ENCODE data around the gene CD58.
"Not testable (repeated sequence)": the region's sequence is repeated elsewhere in the genome, so short reads cannot be mapped to it uniquely, and the experiment has no call there.

The CD58 gene

GRCh38 chr1:116591006-116591950 is 20.5 kb upstream of the CD58 start:
- H2AK5ac ChIP-seq (ENCODE audit: low read length); DNase-seq; H3K79me1 ChIP-seq (ENCODE audit: low read length); H4K8ac ChIP-seq (ENCODE audit: low read depth, low read length); H3K56ac ChIP-seq (ENCODE audit: low read length); H3K4me3 ChIP-seq (ENCODE audit: low read length); H3K79me2 ChIP-seq (ENCODE audit: control insufficient read depth, insufficient read depth, low read length); H3K4ac ChIP-seq (ENCODE audit: low read depth, low read length); H3K4me1 ChIP-seq (ENCODE audit: control insufficient read depth, low read depth, low read length); H3K4me2 ChIP-seq (ENCODE audit: low read length); H4K5ac ChIP-seq (ENCODE audit: low read length); H3K23ac ChIP-seq (ENCODE audit: low read length); H2BK15ac ChIP-seq (replicated peaks; ENCODE audit: low read depth); H3K18ac ChIP-seq (ENCODE audit: low read length); H3K36me3 ChIP-seq (ENCODE audit: control insufficient read depth, insufficient read depth, low read length); H2BK5ac ChIP-seq (ENCODE audit: low read length); H2BK120ac ChIP-seq (ENCODE audit: low read depth, low read length); H3K9ac ChIP-seq (ENCODE audit: low read length); H3K27me3 ChIP-seq (ENCODE audit: insufficient read depth, low read length, poor library complexity); H3K27ac ChIP-seq (ENCODE audit: low read depth, low read length): not testable (repeated sequence)
- no CpG with 5 or more reads among the region's 10 CpGs for WGBS (ENCODE audit: extremely low coverage, insufficient coverage, low lambda C conversion rate)

GRCh38 chr1:116590359-116591005 is 19.7 kb upstream of the CD58 start:
- H4K5ac ChIP-seq (ENCODE audit: low read length); H2AK5ac ChIP-seq (ENCODE audit: low read length); H3K36me3 ChIP-seq (ENCODE audit: control insufficient read depth, insufficient read depth, low read length); DNase-seq; H3K23ac ChIP-seq (ENCODE audit: low read length); H3K27ac ChIP-seq (ENCODE audit: low read depth, low read length); H3K79me2 ChIP-seq (ENCODE audit: control insufficient read depth, insufficient read depth, low read length); H3K18ac ChIP-seq (ENCODE audit: low read length); H3K27me3 ChIP-seq (ENCODE audit: insufficient read depth, low read length, poor library complexity); H3K79me1 ChIP-seq (ENCODE audit: low read length); H3K4ac ChIP-seq (ENCODE audit: low read depth, low read length); H2BK5ac ChIP-seq (ENCODE audit: low read length); H3K4me3 ChIP-seq (ENCODE audit: low read length); H2BK120ac ChIP-seq (ENCODE audit: low read depth, low read length); H3K4me1 ChIP-seq (ENCODE audit: control insufficient read depth, low read depth, low read length); H3K4me2 ChIP-seq (ENCODE audit: low read length); H4K8ac ChIP-seq (ENCODE audit: low read depth, low read length); H3K56ac ChIP-seq (ENCODE audit: low read length); H3K9ac ChIP-seq (ENCODE audit: low read length); H2BK15ac ChIP-seq (replicated peaks; ENCODE audit: low read depth): not testable (repeated sequence)
- no CpG with 5 or more reads among the region's 6 CpGs for WGBS (ENCODE audit: extremely low coverage, insufficient coverage, low lambda C conversion rate)

GRCh38 chr1:116589101-116589735 is 18.4 kb upstream of the CD58 start:
- H4K5ac ChIP-seq (ENCODE audit: low read length); H3K36me3 ChIP-seq (ENCODE audit: control insufficient read depth, insufficient read depth, low read length); H3K27me3 ChIP-seq (ENCODE audit: insufficient read depth, low read length, poor library complexity); H3K79me2 ChIP-seq (ENCODE audit: control insufficient read depth, insufficient read depth, low read length); H2BK120ac ChIP-seq (ENCODE audit: low read depth, low read length); H4K8ac ChIP-seq (ENCODE audit: low read depth, low read length); H3K56ac ChIP-seq (ENCODE audit: low read length); H3K27ac ChIP-seq (ENCODE audit: low read depth, low read length); H3K4me1 ChIP-seq (ENCODE audit: control insufficient read depth, low read depth, low read length); H3K4me3 ChIP-seq (ENCODE audit: low read length); H3K4me2 ChIP-seq (ENCODE audit: low read length); DNase-seq; H2AK5ac ChIP-seq (ENCODE audit: low read length); H3K18ac ChIP-seq (ENCODE audit: low read length); H3K79me1 ChIP-seq (ENCODE audit: low read length); H2BK15ac ChIP-seq (replicated peaks; ENCODE audit: low read depth); H3K23ac ChIP-seq (ENCODE audit: low read length); H3K9ac ChIP-seq (ENCODE audit: low read length); H3K4ac ChIP-seq (ENCODE audit: low read depth, low read length); H2BK5ac ChIP-seq (ENCODE audit: low read length): not testable (repeated sequence)
- no CpG with 5 or more reads among the region's 9 CpGs for WGBS (ENCODE audit: extremely low coverage, insufficient coverage, low lambda C conversion rate)

- H3K56ac ChIP-seq (ENCODE audit: low read length) = no peak overlapping the region
- no peak for DNase-seq
- H4K5ac ChIP-seq (ENCODE audit: low read length) = no peak overlapping the region
- H3K4ac ChIP-seq (ENCODE audit: low read depth, low read length) = no peak overlapping the region
- H4K8ac ChIP-seq (ENCODE audit: low read depth, low read length) = no peak overlapping the region
- no peaks in the 10 kb centered on the region for H3K4me1 ChIP-seq (ENCODE audit: control insufficient read depth, low read depth, low read length)
- no peak overlapping the region for H3K18ac ChIP-seq (ENCODE audit: low read length)
- no peak overlapping the region for H3K9ac ChIP-seq (ENCODE audit: low read length)
- no peak overlapping the region for H3K4me3 ChIP-seq (ENCODE audit: low read length)
- H3K36me3 ChIP-seq (ENCODE audit: control insufficient read depth, insufficient read depth, low read length) = no peaks in the 10 kb centered on the region
- no peak overlapping the region for H2BK120ac ChIP-seq (ENCODE audit: low read depth, low read length)
- no peak overlapping the region for H2BK15ac ChIP-seq (replicated peaks; ENCODE audit: low read depth)
- no peak overlapping the region for H3K23ac ChIP-seq (ENCODE audit: low read length)
- no peak overlapping the region for H3K4me2 ChIP-seq (ENCODE audit: low read length)
- no peaks in the 10 kb centered on the region for H3K79me1 ChIP-seq (ENCODE audit: low read length)
- H3K27me3 ChIP-seq (ENCODE audit: insufficient read depth, low read length, poor library complexity) = no peaks in the 10 kb centered on the region
- no peak overlapping the region for H3K27ac ChIP-seq (ENCODE audit: low read depth, low read length)
- WGBS (ENCODE audit: extremely low coverage, insufficient coverage, low lambda C conversion rate) = no CpG with 5 or more reads among the region's 5 CpGs
- H2AK5ac ChIP-seq (ENCODE audit: low read length) = no peak overlapping the region
- no peaks in the 10 kb centered on the region for H3K79me2 ChIP-seq (ENCODE audit: control insufficient read depth, insufficient read depth, low read length)
- H2BK5ac ChIP-seq (ENCODE audit: low read length) = no peak overlapping the region
These were observed 16.8 kb upstream of the CD58 start for GRCh38 chr1:116587501-116588227.

GRCh38 chr1:116586741-116587143 is 15.9 kb upstream of the CD58 start:
- DNase-seq = peak; percentile 16
- Histone ChIP-seq H3K79me1 (ENCODE audit: low read length) (no peaks in the 10 kb centered on the region), H3K27me3 (ENCODE audit: insufficient read depth, low read length, poor library complexity) (no peaks in the 10 kb centered on the region), H2BK5ac (ENCODE audit: low read length) (no peak overlapping the region), H3K36me3 (ENCODE audit: control insufficient read depth, insufficient read depth, low read length) (no peaks in the 10 kb centered on the region), H3K27ac (ENCODE audit: low read depth, low read length) (no peak overlapping the region), H2BK15ac (replicated peaks; ENCODE audit: low read depth) (no peak overlapping the region), H3K23ac (ENCODE audit: low read length) (no peak overlapping the region), H2BK120ac (ENCODE audit: low read depth, low read length) (no peak overlapping the region), H3K4me1 (ENCODE audit: control insufficient read depth, low read depth, low read length) (no peaks in the 10 kb centered on the region), H3K4ac (ENCODE audit: low read depth, low read length) (no peak overlapping the region), H3K4me2 (ENCODE audit: low read length) (no peak overlapping the region), H3K18ac (ENCODE audit: low read length) (no peak overlapping the region), H3K79me2 (ENCODE audit: control insufficient read depth, insufficient read depth, low read length) (no peaks in the 10 kb centered on the region), H4K8ac (ENCODE audit: low read depth, low read length) (no peak overlapping the region), H3K4me3 (ENCODE audit: low read length) (no peak overlapping the region), H3K56ac (ENCODE audit: low read length) (no peak overlapping the region), H3K9ac (ENCODE audit: low read length) (no peak overlapping the region), H2AK5ac (ENCODE audit: low read length) (no peak overlapping the region), H4K5ac (ENCODE audit: low read length) (no peak overlapping the region)
- no CpG with 5 or more reads among the region's 3 CpGs for WGBS (ENCODE audit: extremely low coverage, insufficient coverage, low lambda C conversion rate)
